Uterus (tissue), 2 donors: ENCODE results near the gene LRP1B.

Experiments
- POLR2A ChIP-seq, 2 donors: fragments of 450-650 bp; IDR thresholded peaks; one replicate each; pipeline ENCODE4 v1.6.1; 2016; ENCODE audit warnings: antibody characterized with exemption in 2 of 2, mild to moderate bottlenecking in 1 of 2, moderate library complexity in 1 of 2
- TF ChIP-seq, protein P1 (sequence below), 4 experiments: fragments of 200-600 bp in 2 of 4; fragments of 450-650 bp in 2 of 4; sonication (generic) in 2 of 4; IDR thresholded peaks; one replicate each; pipeline ENCODE4 v1.5.1; 2016 to 2019; ENCODE audit warnings: antibody characterized with exemption in 4 of 4, mild to moderate bottlenecking in 2 of 4, moderate library complexity in 1 of 4

DNA sequence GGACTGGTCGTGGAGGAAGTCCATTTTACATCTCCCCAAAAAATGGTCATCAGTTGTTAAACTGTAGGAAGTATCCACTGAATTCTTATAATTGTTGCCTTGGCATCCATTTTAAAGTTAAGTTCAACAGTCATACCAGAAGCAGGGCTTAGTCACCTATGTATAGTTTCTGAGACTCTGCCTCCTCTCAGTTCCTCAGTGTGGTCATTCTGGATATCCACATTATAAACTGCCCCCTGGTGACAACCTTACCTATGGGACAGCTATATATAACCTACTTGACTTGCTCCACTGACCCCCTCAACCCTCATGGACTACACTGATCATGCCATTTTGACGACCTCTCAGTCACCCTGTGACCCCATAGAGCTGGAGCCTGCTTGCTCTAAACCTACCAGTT is 617.0 kb downstream of the LRP1B start:
- TF ChIP-seq, protein P1, sequence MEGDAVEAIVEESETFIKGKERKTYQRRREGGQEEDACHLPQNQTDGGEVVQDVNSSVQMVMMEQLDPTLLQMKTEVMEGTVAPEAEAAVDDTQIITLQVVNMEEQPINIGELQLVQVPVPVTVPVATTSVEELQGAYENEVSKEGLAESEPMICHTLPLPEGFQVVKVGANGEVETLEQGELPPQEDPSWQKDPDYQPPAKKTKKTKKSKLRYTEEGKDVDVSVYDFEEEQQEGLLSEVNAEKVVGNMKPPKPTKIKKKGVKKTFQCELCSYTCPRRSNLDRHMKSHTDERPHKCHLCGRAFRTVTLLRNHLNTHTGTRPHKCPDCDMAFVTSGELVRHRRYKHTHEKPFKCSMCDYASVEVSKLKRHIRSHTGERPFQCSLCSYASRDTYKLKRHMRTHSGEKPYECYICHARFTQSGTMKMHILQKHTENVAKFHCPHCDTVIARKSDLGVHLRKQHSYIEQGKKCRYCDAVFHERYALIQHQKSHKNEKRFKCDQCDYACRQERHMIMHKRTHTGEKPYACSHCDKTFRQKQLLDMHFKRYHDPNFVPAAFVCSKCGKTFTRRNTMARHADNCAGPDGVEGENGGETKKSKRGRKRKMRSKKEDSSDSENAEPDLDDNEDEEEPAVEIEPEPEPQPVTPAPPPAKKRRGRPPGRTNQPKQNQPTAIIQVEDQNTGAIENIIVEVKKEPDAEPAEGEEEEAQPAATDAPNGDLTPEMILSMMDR (IDR thresholded peaks at IDR 0.05): no peak
- no peak for TF ChIP-seq POLR2A (IDR thresholded peaks at IDR 0.05)
